Testis (tissue), 2 donors: ENCODE results near the gene GATA5.

Source experiments
- POLR2A ChIP-seq: fragments of 450-650 bp; IDR thresholded peaks from one replicate; pipeline ENCODE4 v1.6.1; 2017; ENCODE audit warnings: antibody characterized with exemption, mild to moderate bottlenecking, moderate library complexity
- TF ChIP-seq, protein P1 (sequence below), 3 experiments: fragments of 450-650 bp in 2 of 3; fragments of 200-600 bp in 1 of 3; sonication (generic) in 1 of 3; IDR thresholded peaks; one replicate each; pipeline ENCODE4 v1.5.1; 2016 to 2019; ENCODE audit warnings: antibody characterized with exemption in 3 of 3, mild to moderate bottlenecking in 2 of 3, moderate library complexity in 1 of 3

DNA sequence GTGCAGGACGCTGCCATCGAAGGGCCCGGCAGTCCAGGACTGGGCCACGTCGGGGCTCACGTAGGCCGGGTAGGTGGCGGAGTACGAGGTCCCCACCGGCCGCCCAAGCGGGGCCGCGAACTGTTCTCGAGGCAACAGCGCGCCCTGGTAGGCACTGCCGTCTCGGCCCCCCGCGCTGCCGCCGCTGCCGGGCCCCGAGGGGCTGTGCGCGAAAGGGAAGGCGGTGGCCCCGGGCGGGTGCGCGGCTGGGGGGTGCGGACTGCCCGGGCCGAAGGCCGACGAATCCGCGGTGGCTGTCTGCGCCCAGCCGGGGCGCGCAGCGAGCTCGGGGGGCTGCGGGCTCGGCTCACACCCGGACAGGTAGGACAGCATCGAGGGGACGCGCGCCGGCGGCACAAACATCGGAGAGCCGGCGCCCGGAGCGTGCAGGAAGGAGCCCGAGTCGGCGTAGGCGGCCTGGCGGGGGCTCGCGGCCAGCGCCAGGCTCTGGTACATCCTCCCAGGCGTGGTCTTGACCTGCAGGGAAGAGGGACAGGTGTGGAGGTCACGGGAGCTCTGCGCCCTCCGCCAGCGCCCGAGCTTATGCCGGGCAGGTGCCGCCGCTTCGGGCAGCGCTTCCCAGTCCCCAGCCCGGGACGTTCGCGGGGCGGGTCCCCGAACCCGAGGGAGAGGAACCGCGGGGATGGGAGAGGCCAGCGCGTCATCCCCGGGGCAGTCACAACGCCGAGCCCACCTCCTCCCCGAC is 596 bp downstream of the GATA5 start:
- TF ChIP-seq, protein P1, sequence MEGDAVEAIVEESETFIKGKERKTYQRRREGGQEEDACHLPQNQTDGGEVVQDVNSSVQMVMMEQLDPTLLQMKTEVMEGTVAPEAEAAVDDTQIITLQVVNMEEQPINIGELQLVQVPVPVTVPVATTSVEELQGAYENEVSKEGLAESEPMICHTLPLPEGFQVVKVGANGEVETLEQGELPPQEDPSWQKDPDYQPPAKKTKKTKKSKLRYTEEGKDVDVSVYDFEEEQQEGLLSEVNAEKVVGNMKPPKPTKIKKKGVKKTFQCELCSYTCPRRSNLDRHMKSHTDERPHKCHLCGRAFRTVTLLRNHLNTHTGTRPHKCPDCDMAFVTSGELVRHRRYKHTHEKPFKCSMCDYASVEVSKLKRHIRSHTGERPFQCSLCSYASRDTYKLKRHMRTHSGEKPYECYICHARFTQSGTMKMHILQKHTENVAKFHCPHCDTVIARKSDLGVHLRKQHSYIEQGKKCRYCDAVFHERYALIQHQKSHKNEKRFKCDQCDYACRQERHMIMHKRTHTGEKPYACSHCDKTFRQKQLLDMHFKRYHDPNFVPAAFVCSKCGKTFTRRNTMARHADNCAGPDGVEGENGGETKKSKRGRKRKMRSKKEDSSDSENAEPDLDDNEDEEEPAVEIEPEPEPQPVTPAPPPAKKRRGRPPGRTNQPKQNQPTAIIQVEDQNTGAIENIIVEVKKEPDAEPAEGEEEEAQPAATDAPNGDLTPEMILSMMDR (IDR thresholded peaks at IDR 0.05): no peak
- no peak for TF ChIP-seq POLR2A
